Muscle of leg (tissue), 11 donors: Measurements from ENCODE around the gene KDM4C. TPM values are rescaled to one million over a fixed set of nuclear protein-coding genes. Genes with fewer than 3 reads are reported as not detected.
"Not testable (repeated sequence)": the region's sequence is repeated elsewhere in the genome, so short reads cannot be mapped to it uniquely, and the experiment has no call there.

Source experiments
- DNase-seq: peaks from one replicate; pipeline ENCODE4 v3.0.0; 2013
- H3K27ac ChIP-seq: one replicate; pipeline ENCODE4 v1.5.1; 2013; ENCODE audit warnings: mild to moderate bottlenecking, low read length, control low read depth
- H3K27me3 ChIP-seq: one replicate; pipeline ENCODE4 v1.6.1; 2013; ENCODE audit warnings: low read length; ENCODE audit not compliant: control insufficient read depth, insufficient read depth
- H3K36me3 ChIP-seq: one replicate; pipeline ENCODE4 v1.6.1; 2013; ENCODE audit warnings: low read length; ENCODE audit not compliant: control insufficient read depth, insufficient read depth
- H3K4me1 ChIP-seq: one replicate; pipeline ENCODE4 v1.6.1; 2013; ENCODE audit warnings: low read length; ENCODE audit not compliant: control insufficient read depth, insufficient read depth
- H3K4me3 ChIP-seq: one replicate; pipeline ENCODE4 v1.5.1; 2013; ENCODE audit warnings: low read length, control low read depth
- H3K9me3 ChIP-seq: replicated peaks from 2 replicates; pipeline ENCODE4 v1.6.1; 2013; ENCODE audit warnings: low read depth, low read length; ENCODE audit not compliant: control insufficient read depth
- WGBS: methylation state at CpG from one replicate; pipeline ENCODE4 v1.1.5; 2013; ENCODE audit warnings: missing lambda C conversion rate; ENCODE audit not compliant: insufficient coverage; 5-methylcytosine and 5-hydroxymethylcytosine counted together
- polyA plus RNA-seq, 8 donors: library from polyadenylated mRNA; unstranded; fragments of 120-200 nt; gene quantifications; one replicate each; pipeline versions ENCODE4 v1.2.1 to v1.2.3, GENCODE V29; 2013; ENCODE audit warnings: inconsistent platforms in 1 of 8, low replicate concordance in 1 of 8; ENCODE audit not compliant: insufficient read length in 8 of 8, insufficient read depth in 1 of 8
- total RNA-seq: library from RNA; stranded (reverse); fragments of 120-200 nt; gene quantifications from one replicate; pipeline ENCODE4 v1.2.4, GENCODE V29; 2013

The KDM4C gene
- total and polyA plus RNA-seq, 9 donors, result 10.1 to 19.0 (median 11.2) TPM

GRCh38 chr9:6790866-6791265 is 33.1 kb downstream of the KDM4C start:
- H3K4me1 ChIP-seq, result no peaks in the 10 kb centered on the region
- no peaks in the 10 kb centered on the region for H3K9me3 ChIP-seq
- no peak for DNase-seq
- H3K4me3 ChIP-seq, result no peak overlapping the region
- no peaks in the 10 kb centered on the region for H3K27me3 ChIP-seq
- H3K27ac ChIP-seq, result no peak overlapping the region
- 100% methylated on average over 4 of the region's 5 CpGs for WGBS
- peaks cover 15% of the 10 kb centered on the region for H3K36me3 ChIP-seq

DNA sequence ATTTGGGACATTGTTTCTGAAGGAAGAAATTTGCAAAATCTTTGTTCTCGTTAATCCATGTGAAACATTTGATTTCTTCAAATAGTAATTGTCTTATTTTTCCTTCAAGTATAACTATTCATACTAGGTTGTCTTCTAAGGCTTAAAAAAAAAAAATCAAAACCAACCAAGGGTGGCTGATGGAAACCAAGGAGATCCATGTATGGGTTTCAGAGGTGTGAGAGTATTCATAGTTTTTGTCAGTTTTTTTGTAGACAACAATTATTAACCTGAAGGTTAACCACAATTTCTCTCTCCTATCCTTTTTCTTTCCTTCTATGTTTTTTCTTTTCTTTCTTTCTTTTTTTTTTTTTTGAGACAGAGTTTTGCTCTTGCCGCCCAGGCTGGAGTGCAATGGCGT is 35.4 kb downstream of the KDM4C start:
- Histone ChIP-seq H3K27ac (no peak overlapping the region), H3K9me3 (no peaks in the 10 kb centered on the region), H3K4me3 (no peak overlapping the region), H3K4me1 (no peaks in the 10 kb centered on the region), H3K27me3 (no peaks in the 10 kb centered on the region), H3K36me3 (peaks cover 15% of the 10 kb centered on the region)
- DNase-seq, result no peak
- WGBS, result 93% methylated on average over 2 of the region's 3 CpGs

- Histone ChIP-seq H3K36me3 (peaks cover 15% of the 10 kb centered on the region), H3K4me3 (no peak overlapping the region), H3K27me3 (no peaks in the 10 kb centered on the region), H3K9me3 (no peaks in the 10 kb centered on the region), H3K4me1 (no peaks in the 10 kb centered on the region), H3K27ac (no peak overlapping the region)
- no peak for DNase-seq
- WGBS, result no CpG with 5 or more reads among the region's 1 CpG
These were observed 37.2 kb downstream of the KDM4C start for GRCh38 chr9:6794936-6795335.

GRCh38 chr9:6802926-6803325 is 45.2 kb downstream of the KDM4C start:
- 92% methylated on average over 1 of the region's 4 CpGs for WGBS
- H3K4me3 ChIP-seq, result no peak overlapping the region
- no peak overlapping the region for H3K27ac ChIP-seq
- H3K27me3 ChIP-seq, result no peaks in the 10 kb centered on the region
- H3K4me1 ChIP-seq, result no peaks in the 10 kb centered on the region
- no peak for DNase-seq
- no peaks in the 10 kb centered on the region for H3K9me3 ChIP-seq
- H3K36me3 ChIP-seq, result peaks cover 6% of the 10 kb centered on the region

GRCh38 chr9:6805532-6805931 is 47.8 kb downstream of the KDM4C start:
- peak; percentile 23 for DNase-seq
- Histone ChIP-seq H3K27me3 (no peaks in the 10 kb centered on the region), H3K27ac (no peak overlapping the region), H3K4me1 (no peaks in the 10 kb centered on the region), H3K9me3 (no peaks in the 10 kb centered on the region), H3K4me3 (no peak overlapping the region), H3K36me3 (peaks cover 6% of the 10 kb centered on the region)
- WGBS, result no CpG with 5 or more reads among the region's 1 CpG

DNA sequence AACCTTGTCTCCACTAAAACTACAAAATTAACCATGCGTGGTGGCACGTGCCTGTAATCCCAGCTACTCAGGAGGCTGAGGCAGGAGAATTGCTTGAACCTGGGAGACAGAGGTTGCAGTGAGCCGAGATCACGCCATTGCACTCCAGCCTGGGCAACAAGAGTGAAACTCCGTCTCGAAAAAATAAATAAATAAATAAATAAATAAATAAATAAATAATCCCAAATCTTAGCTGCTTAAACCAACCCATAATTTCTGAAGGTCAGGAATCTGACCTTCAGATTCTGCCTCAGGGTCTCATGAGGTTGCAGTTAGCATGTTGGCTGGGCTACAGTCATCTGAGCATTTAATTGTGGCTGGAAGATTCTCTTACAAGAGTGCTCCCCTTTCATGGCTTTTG is 48.5 kb downstream of the KDM4C start:
- not testable (repeated sequence) for H3K4me1 ChIP-seq, H3K36me3 ChIP-seq, H3K9me3 ChIP-seq, H3K27ac ChIP-seq, DNase-seq, H3K27me3 ChIP-seq, H3K4me3 ChIP-seq
- no CpG with 5 or more reads among the region's 6 CpGs for WGBS

DNA sequence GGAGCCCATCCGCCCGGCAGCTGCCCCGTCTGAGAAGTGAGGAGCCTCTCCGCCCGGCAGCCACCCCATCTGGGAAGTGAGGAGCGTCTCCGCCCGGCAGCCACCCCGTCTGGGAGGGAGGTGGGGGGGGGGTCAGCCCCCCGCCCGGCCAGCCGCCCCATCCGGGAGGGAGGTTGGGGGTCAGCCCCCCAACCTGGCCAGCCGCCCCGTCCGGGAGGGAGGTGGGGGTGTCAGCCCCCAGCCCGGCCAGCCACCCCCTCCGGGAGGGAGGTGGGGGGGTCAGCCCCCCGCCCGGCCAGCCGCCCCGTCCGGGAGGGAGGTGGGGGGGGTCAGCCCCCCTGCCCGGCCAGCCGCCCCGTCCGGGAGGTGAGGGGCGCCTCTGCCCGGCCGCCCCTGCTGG is 49.9 kb downstream of the KDM4C start:
- not testable (repeated sequence) for H3K27me3 ChIP-seq, DNase-seq, H3K36me3 ChIP-seq, H3K4me3 ChIP-seq, H3K4me1 ChIP-seq, H3K27ac ChIP-seq, H3K9me3 ChIP-seq
- no CpG with 5 or more reads among the region's 30 CpGs for WGBS

DNA sequence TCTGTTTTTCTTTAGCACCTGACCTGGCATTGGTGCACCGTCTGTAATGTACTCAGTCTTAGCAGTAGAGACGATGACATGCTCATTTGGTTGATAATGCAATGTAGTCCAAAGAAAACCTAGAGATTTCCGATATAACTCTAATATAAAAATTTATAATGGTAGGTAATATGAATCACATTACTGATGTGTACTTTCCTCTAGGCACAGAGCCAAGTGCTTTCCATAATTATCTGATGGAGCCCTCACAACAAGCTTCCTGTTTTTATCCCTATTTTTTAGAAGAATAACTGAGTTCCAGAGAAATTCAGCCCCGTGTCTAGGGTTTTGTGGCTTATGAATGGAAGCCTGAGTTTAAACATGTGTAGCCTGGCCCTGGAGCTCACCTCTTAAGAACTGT is 53.7 kb downstream of the KDM4C start:
- H3K36me3 ChIP-seq, result peaks cover 2% of the 10 kb centered on the region
- peak; percentile 10 for DNase-seq
- no peaks in the 10 kb centered on the region for H3K27me3 ChIP-seq
- no peak overlapping the region for H3K27ac ChIP-seq
- H3K4me1 ChIP-seq, result no peaks in the 10 kb centered on the region
- no CpG with 5 or more reads among the region's 4 CpGs for WGBS
- no peaks in the 10 kb centered on the region for H3K9me3 ChIP-seq
- no peak overlapping the region for H3K4me3 ChIP-seq

DNA sequence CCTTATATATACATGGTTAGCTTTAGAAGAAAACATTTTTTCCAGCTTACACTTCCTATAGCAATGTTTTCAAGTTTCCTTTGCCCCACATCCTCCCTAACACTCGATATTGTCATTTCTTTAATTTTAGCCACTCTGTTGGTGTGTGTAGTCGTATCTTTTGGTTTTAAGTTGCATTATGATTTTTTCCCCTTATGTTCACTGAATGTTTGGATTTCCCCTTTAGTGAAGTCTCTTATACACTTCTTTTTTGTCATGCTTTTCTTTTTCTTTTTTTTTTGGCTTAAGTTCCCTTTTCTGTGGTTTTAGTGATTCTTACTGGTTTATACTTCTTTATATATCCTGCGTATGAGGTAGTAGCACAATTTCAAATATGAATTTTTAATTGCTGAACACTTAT is 58.8 kb downstream of the KDM4C start:
- H3K27ac ChIP-seq, result no peak overlapping the region

GRCh38 chr9:6818292-6818922 is 60.6 kb downstream of the KDM4C start:
- 100% methylated on average over 1 of the region's 4 CpGs for WGBS
- Histone ChIP-seq H3K27ac (no peak overlapping the region), H3K36me3 (no peaks in the 10 kb centered on the region), H3K9me3 (no peaks in the 10 kb centered on the region), H3K4me1 (no peaks in the 10 kb centered on the region), H3K27me3 (no peaks in the 10 kb centered on the region), H3K4me3 (no peak overlapping the region)
- DNase-seq, result no peak

More for the DNA sequence above, 58.8 kb downstream of the KDM4C start:
- H3K27me3 ChIP-seq, result no peaks in the 10 kb centered on the region
- H3K4me3 ChIP-seq, result no peak overlapping the region
- WGBS, result no CpG with 5 or more reads among the region's 3 CpGs
- no peaks in the 10 kb centered on the region for H3K36me3 ChIP-seq
- H3K4me1 ChIP-seq, result no peaks in the 10 kb centered on the region
- H3K9me3 ChIP-seq, result no peaks in the 10 kb centered on the region
- DNase-seq, result no peak

GRCh38 chr9:6819112-6819511 is 61.3 kb downstream of the KDM4C start:
- 100% methylated on average over 2 of the region's 2 CpGs for WGBS
- H3K4me3 ChIP-seq, result no peak overlapping the region
- DNase-seq, result no peak
- H3K36me3 ChIP-seq, result no peaks in the 10 kb centered on the region
- no peaks in the 10 kb centered on the region for H3K27me3 ChIP-seq
- no peak overlapping the region for H3K27ac ChIP-seq
- H3K4me1 ChIP-seq, result no peaks in the 10 kb centered on the region
- no peaks in the 10 kb centered on the region for H3K9me3 ChIP-seq
